HCT116 (cell line): Measurements from ENCODE around the gene FAM241A. TPM values are rescaled to one million over a fixed set of nuclear protein-coding genes. Genes with fewer than 3 reads are reported as not detected.
A peak's percentile ranks its signal among the peaks of the same experiment; 100 is the strongest.

ENCODE experiments used
- ATAC-seq: fragments of 200-7000 bp; cut with Tn5 transposase; 2 replicates; pipeline ENCODE4 v1.9.1; 2020; ENCODE audit warnings: mild to moderate bottlenecking, moderate library complexity
- BruUV-seq: library from RNA; stranded (reverse); fragments of 400-500 nt; replicated peaks from 2 replicates; lab custom pipeline; 2021; lab: Mats Ljungman, UMichigan
- CTCF ChIA-PET: fragments of 300-600 bp; sonication (Branson Sonifier 250); formaldehyde crosslinking; loops from one replicate; lab custom pipeline; 2021; ENCODE audit warnings: antibody characterized with exemption; lab: Charles Lee
- POLR2A ChIA-PET: fragments of 300-600, 350-600 bp; sonication (Branson Sonifier 250); formaldehyde crosslinking; loops from one replicate; lab custom pipeline; 2021; ENCODE audit warnings: antibody characterized with exemption; lab: Charles Lee
- RAD21 ChIA-PET, 2 experiments: fragments of 300-600 bp; sonication (Branson Sonifier 250); formaldehyde crosslinking; loops; one replicate each; lab custom pipeline; 2023; ENCODE audit warnings: low total read pairs in 2 of 2; ENCODE audit not compliant: uncharacterized antibody in 2 of 2, unreplicated experiment in 2 of 2, low non-redundant PET in 1 of 2; lab: Charles Lee
- DNase-seq: peaks from one replicate; pipeline ENCODE4 v3.0.0-alpha.2; 2010; ENCODE audit warnings: low read depth, low spot score
- H2AFZ ChIP-seq: fragments of 200-600 bp; shearing (Covaris generic), sonication (generic); 2 replicates; pipeline ENCODE4 v1.6.1; 2017; ENCODE audit warnings: low read depth, mixed run types, mixed read lengths, antibody characterized with exemption, low read length; ENCODE audit not compliant: poor library complexity, severe bottlenecking
- H3K27ac ChIP-seq: 2 replicates; pipeline ENCODE4 v1.5.1; 2012; ENCODE audit warnings: low read depth, low read length
- H3K27me3 ChIP-seq: fragments of 200-600 bp; sonication (generic); 2 replicates; pipeline ENCODE4 v1.6.1; 2016; ENCODE audit warnings: mixed run types, low read length, mixed read lengths; ENCODE audit not compliant: insufficient read depth
- H3K36me3 ChIP-seq, 2 experiments: fragments of 200-500 bp in 1 of 2; fragments of 200-600 bp in 1 of 2; sonication (Bioruptor generic) in 1 of 2; sonication (generic) in 1 of 2; 2 replicates each; pipeline versions ENCODE4 v1.5.1 to v1.6.1; 2014 to 2016; ENCODE audit warnings: low read length in 2 of 2, inconsistent platforms in 1 of 2, mixed read lengths in 1 of 2, mixed run types in 1 of 2; ENCODE audit not compliant: insufficient read depth in 2 of 2, control insufficient read depth in 1 of 2
- H3K4me1 ChIP-seq, 2 experiments: fragments of 200-600 bp in 1 of 2; sonication (generic) in 1 of 2; 2 replicates each; pipeline versions ENCODE4 v1.5.1 to v1.6.1; 2012 to 2017; ENCODE audit warnings: low read length in 2 of 2, inconsistent platforms in 1 of 2, mild to moderate bottlenecking in 1 of 2, mixed read lengths in 1 of 2, mixed run types in 1 of 2, moderate library complexity in 1 of 2; ENCODE audit not compliant: insufficient read depth in 2 of 2, control insufficient read depth in 1 of 2
- H3K4me2 ChIP-seq: fragments of 200-600 bp; sonication (generic); 2 replicates; pipeline ENCODE4 v1.6.1; 2017; ENCODE audit warnings: mixed run types, low read length, mixed read lengths
- H3K4me3 ChIP-seq, 2 experiments: fragments of 200-600 bp in 1 of 2; sonication (generic) in 1 of 2; replicated peaks in 1 of 2; 2 replicates each; pipeline ENCODE4 v1.5.1; 2011 to 2016; ENCODE audit warnings: low read length in 2 of 2, control low read depth in 1 of 2, low read depth in 1 of 2, mild to moderate bottlenecking in 1 of 2, mixed read lengths in 1 of 2, mixed run types in 1 of 2
- H3K79me2 ChIP-seq: fragments of 200-600 bp; sonication (generic); 2 replicates; pipeline ENCODE4 v1.6.1; 2017; ENCODE audit warnings: mild to moderate bottlenecking, mixed run types, low read length, moderate library complexity, mixed read lengths; ENCODE audit not compliant: insufficient read depth
- H3K9ac ChIP-seq: fragments of 200-600 bp; sonication (generic); 2 replicates; pipeline ENCODE4 v1.6.1; 2016; ENCODE audit warnings: low read length, mixed read lengths
- H3K9me2 ChIP-seq: fragments of 200-600 bp; sonication (generic), shearing (Covaris generic); 2 replicates; pipeline ENCODE4 v1.6.1; 2017; ENCODE audit warnings: mixed run types, mild to moderate bottlenecking, moderate library complexity; ENCODE audit not compliant: insufficient read depth
- H3K9me3 ChIP-seq, 2 experiments: fragments of 200-500 bp in 1 of 2; fragments of 200-600 bp in 1 of 2; sonication (Bioruptor generic) in 1 of 2; sonication (generic) in 1 of 2; 2 replicates each; pipeline ENCODE4 v1.6.1; 2014 to 2017; ENCODE audit warnings: low read length in 2 of 2, mixed read lengths in 2 of 2, inconsistent platforms in 1 of 2, low read depth in 1 of 2, mild to moderate bottlenecking in 1 of 2, mixed run types in 1 of 2, moderate library complexity in 1 of 2; ENCODE audit not compliant: control insufficient read depth in 1 of 2, insufficient read depth in 1 of 2
- H4K20me1 ChIP-seq: fragments of 200-600 bp; sonication (generic), shearing (Covaris generic); 2 replicates; pipeline ENCODE4 v1.6.1; 2017; ENCODE audit warnings: mixed run types, mild to moderate bottlenecking, moderate library complexity; ENCODE audit not compliant: insufficient read depth
- CBX3 ChIP-seq: IDR thresholded peaks from 2 replicates; pipeline ENCODE4 v1.6.1; 2012; ENCODE audit warnings: low read depth
- EGR1 ChIP-seq: IDR thresholded peaks from 2 replicates; pipeline ENCODE4 v1.6.1; 2012; ENCODE audit warnings: low read depth
- ELF1 ChIP-seq: IDR thresholded peaks from 2 replicates; pipeline ENCODE4 v1.6.1; 2012; ENCODE audit warnings: low read depth, borderline replicate concordance
- EZH2 ChIP-seq: fragments of 200-600 bp; sonication (generic); IDR thresholded peaks from 2 replicates; pipeline ENCODE4 v1.6.1; 2017; ENCODE audit warnings: antibody characterized with exemption, mixed run types
- JUND ChIP-seq: IDR thresholded peaks from 2 replicates; pipeline ENCODE4 v1.6.1; 2012
- POLR2AphosphoS5 ChIP-seq: IDR thresholded peaks from 2 replicates; pipeline ENCODE4 v1.6.1; 2011; ENCODE audit warnings: mild to moderate bottlenecking, low read depth, low read length, moderate library complexity
- RAD21 ChIP-seq: IDR thresholded peaks from 2 replicates; pipeline ENCODE4 v1.6.1; 2012; ENCODE audit warnings: low read depth, mild to moderate bottlenecking
- SP1 ChIP-seq: IDR thresholded peaks from 2 replicates; pipeline ENCODE4 v1.6.1; 2012; ENCODE audit warnings: low read depth
- SRF ChIP-seq: IDR thresholded peaks from 2 replicates; pipeline ENCODE4 v1.6.1; 2012; ENCODE audit warnings: low read depth
- TCF7L2 ChIP-seq: IDR thresholded peaks from 2 replicates; pipeline ENCODE4 v1.7.0; 2011; ENCODE audit warnings: borderline replicate concordance, inconsistent platforms; ENCODE audit not compliant: insufficient read depth, insufficient read length; ENCODE audit errors: extremely low read depth
- YY1 ChIP-seq: IDR thresholded peaks from 2 replicates; pipeline ENCODE4 v1.6.1; 2011; ENCODE audit warnings: low read length, low read depth, moderate library complexity, mild to moderate bottlenecking; ENCODE audit not compliant: insufficient replicate concordance; ENCODE audit errors: extremely low read depth
- ZNF274 ChIP-seq: fragments of 200-500 bp; sonication (Bioruptor generic); IDR thresholded peaks from 2 replicates; pipeline ENCODE4 v1.6.1; 2014; ENCODE audit warnings: mild to moderate bottlenecking, low read depth, low read length, inconsistent platforms
- intact Hi-C: fragments of 100-400 bp; cut with micrococcal nuclease; formaldehyde crosslinking; loops from 2 replicates; pipeline ENCODE4 v1.10.0; 2022
- total RNA-seq: library from RNA; stranded (reverse); gene quantifications from one replicate; pipeline ENCODE4 v1.2.1, GENCODE V29; 2021; ENCODE audit not compliant: unreplicated experiment
- TF ChIP-seq, protein P1 (sequence below): IDR thresholded peaks from 2 replicates; pipeline ENCODE4 v1.6.1; 2011; ENCODE audit warnings: mild to moderate bottlenecking, low read length, moderate library complexity; ENCODE audit not compliant: insufficient replicate concordance; ENCODE audit errors: extremely low read depth

FAM241A gene
- total RNA-seq, 1 experiment from 2014 or later: 4.5 TPM

DNA sequence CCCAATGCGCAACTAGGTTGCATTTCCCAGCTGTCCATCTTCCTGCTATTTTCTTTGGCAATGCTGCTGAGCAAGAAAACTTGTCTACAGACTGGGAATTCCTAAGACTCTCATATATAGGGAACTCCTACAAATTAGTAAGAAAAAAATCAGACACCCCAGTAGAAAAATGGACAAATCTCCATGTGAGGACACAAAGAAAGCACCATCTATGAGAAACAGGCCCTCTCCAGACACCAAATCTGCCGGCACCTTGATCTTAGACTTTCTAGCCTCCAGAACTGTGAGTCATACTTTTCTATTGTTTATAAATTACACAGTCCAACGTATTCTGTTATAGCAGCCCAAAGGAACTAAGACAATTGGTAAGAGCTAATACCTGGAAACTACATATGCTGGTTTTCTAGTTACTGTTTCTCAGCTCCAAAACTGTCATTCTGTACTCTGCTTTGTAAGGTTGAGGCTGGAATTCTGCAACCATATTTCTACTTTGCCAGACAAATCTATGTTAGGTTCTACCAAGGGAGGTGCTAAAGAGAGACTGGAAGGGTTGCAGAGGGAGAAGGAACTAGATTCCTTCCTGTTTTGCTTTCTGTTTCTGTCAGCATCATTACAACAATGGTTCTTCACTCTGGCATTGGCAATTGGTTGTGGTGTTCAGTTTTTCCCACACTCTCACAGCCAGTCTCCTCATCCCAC is 35.7 kb upstream of the FAM241A start:
- H3K4me1 ChIP-seq: peaks cover 3 to 9% of the 10 kb centered on the region in 2 experiments; a peak in 3 of 4 replicates
- peak; percentile 40; the same call in 1 of the 2 replicates for ATAC-seq
- no peak overlapping the region for H3K9ac ChIP-seq
- TF ChIP-seq POLR2AphosphoS5: no peak
- TF ChIP-seq TCF7L2: peak; percentile 47
- TF ChIP-seq, protein P1, sequence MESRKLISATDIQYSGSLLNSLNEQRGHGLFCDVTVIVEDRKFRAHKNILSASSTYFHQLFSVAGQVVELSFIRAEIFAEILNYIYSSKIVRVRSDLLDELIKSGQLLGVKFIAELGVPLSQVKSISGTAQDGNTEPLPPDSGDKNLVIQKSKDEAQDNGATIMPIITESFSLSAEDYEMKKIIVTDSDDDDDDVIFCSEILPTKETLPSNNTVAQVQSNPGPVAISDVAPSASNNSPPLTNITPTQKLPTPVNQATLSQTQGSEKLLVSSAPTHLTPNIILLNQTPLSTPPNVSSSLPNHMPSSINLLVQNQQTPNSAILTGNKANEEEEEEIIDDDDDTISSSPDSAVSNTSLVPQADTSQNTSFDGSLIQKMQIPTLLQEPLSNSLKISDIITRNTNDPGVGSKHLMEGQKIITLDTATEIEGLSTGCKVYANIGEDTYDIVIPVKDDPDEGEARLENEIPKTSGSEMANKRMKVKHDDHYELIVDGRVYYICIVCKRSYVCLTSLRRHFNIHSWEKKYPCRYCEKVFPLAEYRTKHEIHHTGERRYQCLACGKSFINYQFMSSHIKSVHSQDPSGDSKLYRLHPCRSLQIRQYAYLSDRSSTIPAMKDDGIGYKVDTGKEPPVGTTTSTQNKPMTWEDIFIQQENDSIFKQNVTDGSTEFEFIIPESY: no peak
- ChIA-PET POLR2A (no interaction called here), CTCF (interaction anchor here (0.8 to 1.1 kb wide), 2 partner anchors 9 to 11 kb away, joined by 3 read pairs; no protein-coding TSS in a partner anchor), RAD21 (no interaction called here)
- H3K9me2 ChIP-seq: no peaks in the 10 kb centered on the region
- no peaks in the 10 kb centered on the region for H3K9me3 ChIP-seq
- intact Hi-C loops: loop anchor here (10.0 kb wide), 1 partner anchor 495 kb away; no protein-coding TSS in a partner anchor
- H4K20me1 ChIP-seq: no peaks in the 10 kb centered on the region
- H3K4me3 ChIP-seq: no peak overlapping the region
- no peak overlapping the region for H3K27ac ChIP-seq
- H3K27me3 ChIP-seq: no peaks in the 10 kb centered on the region
- no peak for DNase-seq
- BruUV-seq: no TSS peak
- H2AFZ ChIP-seq: peak overlapping the region; percentile 43
- H3K36me3 ChIP-seq: no peaks in the 10 kb centered on the region
- peak overlapping the region; percentile 7; the same call in 1 of the 2 replicates for H3K4me2 ChIP-seq
- H3K79me2 ChIP-seq: no peaks in the 10 kb centered on the region

DNA sequence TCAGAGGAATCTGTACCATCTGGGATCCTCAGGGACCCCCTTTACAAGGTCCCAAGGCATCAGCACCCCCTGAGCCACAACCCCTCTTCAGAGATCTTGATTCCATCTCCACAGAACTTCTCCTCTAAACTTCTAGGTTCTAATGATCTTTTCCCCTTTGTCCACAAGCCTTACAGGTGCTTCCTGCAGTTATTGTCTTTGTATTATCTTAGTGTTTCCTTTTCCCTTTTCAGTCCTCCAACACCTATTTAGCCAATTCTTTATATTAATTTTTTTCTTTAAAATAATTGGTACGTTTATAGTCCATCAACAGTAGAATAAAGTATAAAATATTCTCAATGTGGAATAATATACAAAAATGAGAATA is 35.2 kb upstream of the FAM241A start:
- TF ChIP-seq EZH2 (no peak), EGR1 (no peak), SP1 (no peak), SRF (no peak), CBX3 (no peak), RAD21 (no peak), ZNF274 (no peak), ELF1 (no peak), TCF7L2 (no peak), JUND (no peak), YY1 (no peak)
- ATAC-seq: no peak
- RAD21 ChIA-PET: no interaction called here
- H2AFZ ChIP-seq: no peak overlapping the region
- intact Hi-C loops: no loop called here
- no peak overlapping the region for H3K27ac ChIP-seq
- H3K36me3 ChIP-seq: no peaks in the 10 kb centered on the region
- no peaks in the 10 kb centered on the region for H3K9me2 ChIP-seq
- CTCF ChIA-PET: no interaction called here
- H3K9me3 ChIP-seq: no peaks in the 10 kb centered on the region
- peaks cover 3 to 9% of the 10 kb centered on the region in 2 experiments; a peak in 3 of 4 replicates for H3K4me1 ChIP-seq
- no peak overlapping the region for H3K4me3 ChIP-seq
- H3K4me2 ChIP-seq: no peak overlapping the region
- no TSS peak for BruUV-seq
- H3K79me2 ChIP-seq: no peaks in the 10 kb centered on the region
- no peak overlapping the region for H3K9ac ChIP-seq
- POLR2A ChIA-PET: no interaction called here
- no peaks in the 10 kb centered on the region for H3K27me3 ChIP-seq
- H4K20me1 ChIP-seq: no peaks in the 10 kb centered on the region
- no peak for DNase-seq
